LNCaP clone FGC (cell line): ENCODE data around the gene SPNS3.
A peak's percentile ranks its signal among the peaks of the same experiment; 100 is the strongest.

Experiments
- DNase-seq: peaks from one replicate; pipeline ENCODE4 v3.0.0-alpha.2; 2011; ENCODE audit warnings: low read depth
- H3K4me3 ChIP-seq: 2 replicates; pipeline ENCODE4 v1.5.1; 2011; ENCODE audit warnings: mild to moderate bottlenecking, low read depth, low read length, control low read depth
- CTCF ChIP-seq: IDR thresholded peaks from 2 replicates; pipeline ENCODE4 v1.5.1; 2012; ENCODE audit warnings: mild to moderate bottlenecking; ENCODE audit not compliant: control insufficient read depth, insufficient read depth; ENCODE audit errors: extremely low read depth

The SPNS3 gene

GRCh38 chr17:4519361-4519788, 85.6 kb downstream of the SPNS3 start:
- H3K4me3 ChIP-seq: no peak overlapping the region
- DNase-seq: no peak
- no peak for TF ChIP-seq CTCF

GRCh38 chr17:4520060-4520893, 86.5 kb downstream of the SPNS3 start:
- no peak for TF ChIP-seq CTCF
- H3K4me3 ChIP-seq: no peak overlapping the region
- DNase-seq: no peak

GRCh38 chr17:4520894-4521600, 87.3 kb downstream of the SPNS3 start:
- DNase-seq: peak; percentile 13

GRCh38 chr17:4522661-4523060, 88.9 kb downstream of the SPNS3 start:
- DNase-seq: no peak
- no peak overlapping the region for H3K4me3 ChIP-seq
- no peak for TF ChIP-seq CTCF

More at GRCh38 chr17:4520894-4521600, 87.3 kb downstream of the SPNS3 start:
- TF ChIP-seq CTCF: no peak
- H3K4me3 ChIP-seq: no peak overlapping the region

- no peak for TF ChIP-seq CTCF
- DNase-seq: no peak
- H3K4me3 ChIP-seq: no peak overlapping the region
Measured at GRCh38 chr17:4523946-4524345, 90.2 kb downstream of the SPNS3 start.

- H3K4me3 ChIP-seq: no peak overlapping the region
- TF ChIP-seq CTCF: no peak
- DNase-seq: no peak
Measured at GRCh38 chr17:4525691-4526397, 92.1 kb downstream of the SPNS3 start.
